ENCODE results near the gene DPYD.

- TF ChIP-seq CTCF (conservative IDR thresholded peaks at IDR 0.05) (no peak), ZFX (IDR thresholded peaks at IDR 0.05) (no peak)
Observed at GRCh38 chr1:97877307-97877706, 43.5 kb downstream of the DPYD start.

Data from C4-2B (cell line).